B cell (primary cell): ENCODE measurements around the gene TCF7L1. TPM values are rescaled to one million over a fixed set of nuclear protein-coding genes. Genes with fewer than 3 reads are reported as not detected.

Experiments
- ATAC-seq: fragments of 200-7000 bp; cut with Tn5 transposase; one replicate; pipeline ENCODE4 v1.10.0; 2021; ENCODE audit warnings: low read depth, mild to moderate bottlenecking, moderate number of reproducible peaks, moderate library complexity
- CTCF ChIA-PET: fragments of 350-600 bp; sonication (Branson Sonifier 250); formaldehyde crosslinking; loops from one replicate; lab custom pipeline; 2021; ENCODE audit warnings: antibody characterized with exemption, inconsistent platforms; lab: Charles Lee
- POLR2A ChIA-PET: fragments of 350-600 bp; sonication (Branson Sonifier 250); formaldehyde crosslinking; loops from one replicate; lab custom pipeline; 2021; ENCODE audit warnings: antibody characterized with exemption; lab: Charles Lee
- DNase-seq: peaks from one replicate; pipeline ENCODE4 v3.0.0; 2013
- H2AFZ ChIP-seq: 2 replicates; pipeline ENCODE4 v1.6.1; 2012; ENCODE audit warnings: mild to moderate bottlenecking, low read depth, low read length; ENCODE audit not compliant: insufficient read depth, poor library complexity, severe bottlenecking
- H3K27ac ChIP-seq, 2 donors: 1 replicate in 1 of 2; 2 replicates in 1 of 2; pipeline ENCODE4 v1.5.1; 2012 to 2013; ENCODE audit warnings: low read length in 2 of 2, mild to moderate bottlenecking in 2 of 2, moderate library complexity in 1 of 2
- H3K27me3 ChIP-seq, 4 experiments: fragments of 200-600 bp in 1 of 4; sonication (generic) in 1 of 4; replicated peaks in 1 of 4; 1 replicate in 2 of 4; 2 replicates in 2 of 4; pipeline versions ENCODE4 v1.6.1 to v1.7.0; 2013 to 2016; ENCODE audit warnings: low read length in 3 of 4, mild to moderate bottlenecking in 2 of 4, mixed read lengths in 1 of 4, moderate library complexity in 1 of 4; ENCODE audit not compliant: insufficient read depth in 4 of 4, control insufficient read depth in 3 of 4; ENCODE audit errors: control extremely low read depth in 1 of 4
- H3K36me3 ChIP-seq, 2 experiments: replicated peaks in 1 of 2; 1 replicate in 1 of 2; 2 replicates in 1 of 2; pipeline versions ENCODE4 v1.6.1 to v1.7.1; 2013; ENCODE audit warnings: low read length in 1 of 2; ENCODE audit not compliant: insufficient read depth in 2 of 2, control insufficient read depth in 1 of 2; ENCODE audit errors: control extremely low read depth in 1 of 2, extremely low read depth in 1 of 2
- H3K4me1 ChIP-seq, 2 donors: fragments of 200-600 bp in 1 of 2; sonication (generic) in 1 of 2; 1 replicate in 1 of 2; 2 replicates in 1 of 2; pipeline versions ENCODE4 v1.5.1 to v1.6.1; 2013 to 2017; ENCODE audit warnings: low read length in 2 of 2; ENCODE audit not compliant: control insufficient read depth in 2 of 2, insufficient read depth in 2 of 2
- H3K4me2 ChIP-seq: replicated peaks from 2 replicates; pipeline ENCODE3; 2012; ENCODE audit warnings: mild to moderate bottlenecking, low read depth, low read length; ENCODE audit not compliant: poor library complexity, severe bottlenecking
- H3K4me3 ChIP-seq, 5 experiments: fragments of 200-600 bp in 1 of 5; sonication (generic) in 1 of 5; 1 replicate in 3 of 5; 2 replicates in 2 of 5; pipeline versions ENCODE4 v1.5.1 to v1.7.0; 2011 to 2016; ENCODE audit warnings: low read length in 4 of 5, mild to moderate bottlenecking in 4 of 5, low read depth in 2 of 5, control low read depth in 1 of 5, moderate library complexity in 1 of 5; ENCODE audit not compliant: insufficient read depth in 1 of 5; ENCODE audit errors: control extremely low read depth in 1 of 5, extremely low read depth in 1 of 5
- H3K79me2 ChIP-seq: fragments of 200-600 bp; sonication (generic); one replicate; pipeline ENCODE4 v1.6.0; 2016; ENCODE audit warnings: low read length; ENCODE audit not compliant: control insufficient read depth, insufficient read depth
- H3K9ac ChIP-seq: fragments of 200-600 bp; sonication (generic); 2 replicates; pipeline ENCODE4 v1.6.1; 2017; ENCODE audit warnings: mild to moderate bottlenecking, low read length, moderate library complexity
- H3K9me3 ChIP-seq, 3 donors: one replicate each; pipeline versions ENCODE4 v1.6.1 to v1.7.1; 2013; ENCODE audit warnings: low read length in 2 of 3; ENCODE audit not compliant: control insufficient read depth in 2 of 3, insufficient read depth in 1 of 3; ENCODE audit errors: control extremely low read depth in 1 of 3
- H4K20me1 ChIP-seq: 2 replicates; pipeline ENCODE4 v1.6.0; 2012; ENCODE audit warnings: mild to moderate bottlenecking, low read length; ENCODE audit not compliant: insufficient read depth, control insufficient read depth, poor library complexity, severe bottlenecking
- H3K27ac Mint-ChIP-seq: one replicate; pipeline ENCODE4 v1.8.0; 2021; ENCODE audit warnings: mixed read lengths
- H3K27me3 Mint-ChIP-seq: one replicate; pipeline ENCODE4 v1.8.0; 2021; ENCODE audit warnings: mixed read lengths
- H3K4me1 Mint-ChIP-seq: one replicate; pipeline ENCODE4 v1.8.0; 2021; ENCODE audit warnings: mixed read lengths
- H3K4me3 Mint-ChIP-seq: one replicate; pipeline ENCODE4 v1.8.0; 2021; ENCODE audit warnings: mixed read lengths
- H3K9me3 Mint-ChIP-seq: one replicate; pipeline ENCODE4 v1.8.0; 2022; ENCODE audit warnings: mixed read lengths; ENCODE audit not compliant: insufficient read depth
- EZH2 ChIP-seq: IDR thresholded peaks from 2 replicates; pipeline ENCODE4 v1.6.1; 2012; ENCODE audit warnings: borderline replicate concordance, low read depth, mild to moderate bottlenecking, moderate library complexity, low read length; ENCODE audit not compliant: insufficient read depth, poor library complexity, severe bottlenecking
- WGBS: methylation state at CpG from one replicate; pipeline ENCODE4 v1.1.5; 2013; ENCODE audit warnings: missing lambda C conversion rate; ENCODE audit not compliant: insufficient coverage; 5-methylcytosine and 5-hydroxymethylcytosine counted together
- intact Hi-C: fragments of 100-400 bp; cut with micrococcal nuclease; formaldehyde crosslinking; loops from one replicate; pipeline ENCODE4 v1.10.0; 2022
- polyA plus RNA-seq: library from polyadenylated mRNA; depleted of rRNA; stranded (reverse); fragments of >200 nt; gene quantifications from 2 replicates; pipeline ENCODE4 v1.2.3, GENCODE V29; 2012
- total RNA-seq, 2 donors: library from RNA; stranded (reverse); fragments of 120-200 nt in 1 of 2; gene quantifications; 1 replicate in 1 of 2; 2 replicates in 1 of 2; pipeline versions ENCODE4 v1.2.3 to v1.2.4, GENCODE V29; 2013 to 2022
- TF ChIP-seq, protein P1 (sequence below): fragments of 200-600 bp; IDR thresholded peaks from one replicate; pipeline ENCODE4 v1.8.0; 2022; ENCODE audit warnings: antibody characterized with exemption, mild to moderate bottlenecking

Gene TCF7L1
- total and polyA plus RNA-seq, 2 donors (not counting 1 experiment from before 2014, with no cell fraction given), result 0.67 to 0.81 TPM

DNA sequence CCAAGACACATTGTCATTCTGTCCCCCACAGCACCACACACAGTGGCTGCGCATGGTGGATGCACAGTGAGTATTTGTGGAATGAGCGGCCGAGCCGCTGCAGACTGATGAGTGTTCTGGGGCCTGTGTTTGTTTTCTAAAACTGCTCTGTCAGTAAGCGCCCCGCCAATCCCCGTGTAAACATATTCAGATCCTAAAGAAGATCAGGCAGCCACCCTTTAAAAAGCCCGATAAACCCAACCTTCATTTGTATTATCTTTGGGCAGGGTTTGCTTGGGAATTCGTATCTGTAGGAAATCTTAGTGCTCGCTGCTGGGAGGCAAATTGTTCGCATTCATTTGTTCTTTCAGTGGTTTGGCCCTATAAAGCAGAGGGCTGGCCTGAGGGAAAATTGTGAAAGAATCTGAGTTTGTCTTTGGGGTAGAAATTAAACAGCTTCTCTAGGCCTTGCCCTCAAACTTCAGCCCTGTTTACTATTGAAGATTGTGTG lies 126.0 kb downstream of the TCF7L1 start:
- ATAC-seq, result no peak
- CTCF ChIA-PET, result interaction anchor here (1.1 kb wide), 1 partner anchor 41 kb away, joined by 4 read pairs; no protein-coding TSS in a partner anchor
- H3K9me3 Mint-ChIP-seq, result no peaks in the 10 kb centered on the region
- no peak overlapping the region for H3K4me3 ChIP-seq
- H3K4me3 Mint-ChIP-seq, result no peak overlapping the region
- POLR2A ChIA-PET, result no interaction called here
- H3K79me2 ChIP-seq, result no peaks in the 10 kb centered on the region
- no peaks in the 10 kb centered on the region for H3K9me3 ChIP-seq
- no peak overlapping the region for H2AFZ ChIP-seq
- DNase-seq, result no peak
- H3K27ac Mint-ChIP-seq, result no peak overlapping the region
- H3K9ac ChIP-seq, result no peak overlapping the region
- H3K4me1 ChIP-seq, result no peaks in the 10 kb centered on the region
- H4K20me1 ChIP-seq, result no peaks in the 10 kb centered on the region
- H3K4me1 Mint-ChIP-seq, result no peaks in the 10 kb centered on the region
- H3K27ac ChIP-seq, result no peak overlapping the region
- H3K36me3 ChIP-seq, result no peaks in the 10 kb centered on the region
- peaks cover 27% of the 10 kb centered on the region for H3K27me3 Mint-ChIP-seq
- TF ChIP-seq, protein P1, sequence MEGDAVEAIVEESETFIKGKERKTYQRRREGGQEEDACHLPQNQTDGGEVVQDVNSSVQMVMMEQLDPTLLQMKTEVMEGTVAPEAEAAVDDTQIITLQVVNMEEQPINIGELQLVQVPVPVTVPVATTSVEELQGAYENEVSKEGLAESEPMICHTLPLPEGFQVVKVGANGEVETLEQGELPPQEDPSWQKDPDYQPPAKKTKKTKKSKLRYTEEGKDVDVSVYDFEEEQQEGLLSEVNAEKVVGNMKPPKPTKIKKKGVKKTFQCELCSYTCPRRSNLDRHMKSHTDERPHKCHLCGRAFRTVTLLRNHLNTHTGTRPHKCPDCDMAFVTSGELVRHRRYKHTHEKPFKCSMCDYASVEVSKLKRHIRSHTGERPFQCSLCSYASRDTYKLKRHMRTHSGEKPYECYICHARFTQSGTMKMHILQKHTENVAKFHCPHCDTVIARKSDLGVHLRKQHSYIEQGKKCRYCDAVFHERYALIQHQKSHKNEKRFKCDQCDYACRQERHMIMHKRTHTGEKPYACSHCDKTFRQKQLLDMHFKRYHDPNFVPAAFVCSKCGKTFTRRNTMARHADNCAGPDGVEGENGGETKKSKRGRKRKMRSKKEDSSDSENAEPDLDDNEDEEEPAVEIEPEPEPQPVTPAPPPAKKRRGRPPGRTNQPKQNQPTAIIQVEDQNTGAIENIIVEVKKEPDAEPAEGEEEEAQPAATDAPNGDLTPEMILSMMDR, result no peak
- TF ChIP-seq EZH2, result no peak
- intact Hi-C loops, result no loop called here
- 96% methylated on average over 3 of the region's 11 CpGs for WGBS
- peaks cover 0 to 8% (median 1%) of the 10 kb centered on the region in 4 experiments for H3K27me3 ChIP-seq
- H3K4me2 ChIP-seq, result no peak overlapping the region

DNA sequence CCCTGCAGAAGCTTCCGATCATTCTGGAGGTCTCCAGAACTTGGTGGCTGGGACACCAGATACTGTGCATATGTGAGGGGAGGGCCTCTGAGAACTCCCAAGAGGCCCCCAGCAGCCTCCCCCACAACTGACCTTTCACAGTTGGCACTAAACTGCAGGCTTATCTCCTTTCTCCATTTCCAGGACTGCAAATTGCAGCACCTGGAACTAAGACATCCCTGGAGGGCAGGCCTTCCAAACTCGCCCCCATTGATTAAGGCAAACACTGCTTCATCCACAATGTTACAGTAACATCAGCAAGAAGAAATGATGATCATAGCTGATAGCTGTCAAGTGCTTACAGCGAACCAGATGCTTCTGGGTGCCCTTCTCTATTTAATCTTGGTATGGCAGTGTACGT lies 126.7 kb downstream of the TCF7L1 start:
- H3K4me1 Mint-ChIP-seq, result no peaks in the 10 kb centered on the region
- H3K27ac ChIP-seq, result no peak overlapping the region

More for the DNA sequence above, 126.7 kb downstream of the TCF7L1 start:
- Histone ChIP-seq H3K4me3 (no peak overlapping the region), H3K79me2 (no peaks in the 10 kb centered on the region), H3K27me3 (peaks cover 0 to 8% (median 1%) of the 10 kb centered on the region in 4 experiments), H3K36me3 (no peaks in the 10 kb centered on the region), H3K4me2 (no peak overlapping the region), H4K20me1 (no peaks in the 10 kb centered on the region), H2AFZ (no peak overlapping the region), H3K4me1 (no peaks in the 10 kb centered on the region), H3K9ac (no peak overlapping the region), H3K9me3 (no peaks in the 10 kb centered on the region)
- 100% methylated on average over 2 of the region's 4 CpGs for WGBS
- no peak for DNase-seq
- TF ChIP-seq, protein P1, result no peak
- no peak for TF ChIP-seq EZH2
- no peaks in the 10 kb centered on the region for H3K9me3 Mint-ChIP-seq
- H3K27ac Mint-ChIP-seq, result no peak overlapping the region
- ChIA-PET CTCF (interaction anchor here (1.1 kb wide), 1 partner anchor 40 kb away, joined by 4 read pairs; no protein-coding TSS in a partner anchor), POLR2A (no interaction called here)
- H3K27me3 Mint-ChIP-seq, result peaks cover 28% of the 10 kb centered on the region
- no peak for ATAC-seq
- no peak overlapping the region for H3K4me3 Mint-ChIP-seq
- intact Hi-C loops, result no loop called here
